ENCODE data around the gene LRRK1.

Gene LRRK1

DNA sequence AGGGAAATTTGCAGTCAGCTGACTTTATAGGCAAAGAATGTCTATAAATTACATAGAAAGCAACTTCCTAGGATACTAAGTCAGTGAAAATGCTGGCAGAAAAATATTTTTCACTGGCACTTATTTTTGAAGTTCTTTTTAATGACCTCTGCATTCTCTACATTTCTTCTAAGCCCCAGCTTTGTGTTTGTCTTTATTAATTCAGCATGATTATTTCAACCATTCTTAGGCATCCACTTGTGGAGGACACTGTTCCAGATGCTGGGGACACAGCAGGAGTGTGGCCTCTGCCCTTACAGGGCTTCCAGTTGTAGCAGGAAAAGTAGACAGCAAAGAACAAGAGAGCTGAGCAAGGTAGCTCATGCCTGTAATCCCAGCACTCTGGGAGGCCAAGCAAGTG is 15.0 kb downstream of the LRRK1 start:
- Mint-ChIP-seq H3K36me3 (ENCODE audit: low read depth) (no peaks in the 10 kb centered on the region), H3K27me3 (ENCODE audit: low read depth) (peaks cover 8% of the 10 kb centered on the region), H3K4me1 (peaks cover 7% of the 10 kb centered on the region), H3K4me3 (no peak overlapping the region), H3K9me3 (no peaks in the 10 kb centered on the region), H3K27ac (no peak overlapping the region)
- TF ChIP-seq, protein P1, sequence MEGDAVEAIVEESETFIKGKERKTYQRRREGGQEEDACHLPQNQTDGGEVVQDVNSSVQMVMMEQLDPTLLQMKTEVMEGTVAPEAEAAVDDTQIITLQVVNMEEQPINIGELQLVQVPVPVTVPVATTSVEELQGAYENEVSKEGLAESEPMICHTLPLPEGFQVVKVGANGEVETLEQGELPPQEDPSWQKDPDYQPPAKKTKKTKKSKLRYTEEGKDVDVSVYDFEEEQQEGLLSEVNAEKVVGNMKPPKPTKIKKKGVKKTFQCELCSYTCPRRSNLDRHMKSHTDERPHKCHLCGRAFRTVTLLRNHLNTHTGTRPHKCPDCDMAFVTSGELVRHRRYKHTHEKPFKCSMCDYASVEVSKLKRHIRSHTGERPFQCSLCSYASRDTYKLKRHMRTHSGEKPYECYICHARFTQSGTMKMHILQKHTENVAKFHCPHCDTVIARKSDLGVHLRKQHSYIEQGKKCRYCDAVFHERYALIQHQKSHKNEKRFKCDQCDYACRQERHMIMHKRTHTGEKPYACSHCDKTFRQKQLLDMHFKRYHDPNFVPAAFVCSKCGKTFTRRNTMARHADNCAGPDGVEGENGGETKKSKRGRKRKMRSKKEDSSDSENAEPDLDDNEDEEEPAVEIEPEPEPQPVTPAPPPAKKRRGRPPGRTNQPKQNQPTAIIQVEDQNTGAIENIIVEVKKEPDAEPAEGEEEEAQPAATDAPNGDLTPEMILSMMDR (IDR thresholded peaks at IDR 0.05; ENCODE audit: unreplicated experiment in 3 of 3), result no peak

DNA sequence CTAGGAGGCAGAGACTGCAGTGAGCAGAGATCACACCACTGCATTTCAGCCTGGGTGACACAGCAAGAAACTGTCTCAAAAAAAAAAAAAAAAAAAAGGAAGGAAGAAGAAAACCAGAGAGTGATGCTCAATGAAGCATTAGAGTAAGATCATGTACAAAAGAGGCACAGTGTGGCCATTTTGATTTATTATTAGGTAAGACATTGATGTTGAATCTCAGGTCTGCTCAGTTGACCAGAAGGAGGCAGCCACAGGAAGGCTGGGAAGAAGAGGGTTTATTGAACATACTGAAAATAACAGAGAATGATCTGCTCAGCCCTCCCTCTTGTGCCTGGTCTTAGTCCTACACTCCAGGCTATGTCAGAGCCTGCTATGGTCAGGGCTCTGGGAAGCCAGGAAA is 15.6 kb downstream of the LRRK1 start:
- Mint-ChIP-seq H3K27ac (no peak overlapping the region), H3K4me1 (peaks cover 1% of the 10 kb centered on the region), H3K36me3 (ENCODE audit: low read depth) (no peaks in the 10 kb centered on the region), H3K4me3 (no peak overlapping the region), H3K9me3 (no peaks in the 10 kb centered on the region), H3K27me3 (ENCODE audit: low read depth) (peaks cover 7% of the 10 kb centered on the region)
- TF ChIP-seq, protein P1 (IDR thresholded peaks at IDR 0.05; ENCODE audit: unreplicated experiment in 3 of 3), result no peak

DNA sequence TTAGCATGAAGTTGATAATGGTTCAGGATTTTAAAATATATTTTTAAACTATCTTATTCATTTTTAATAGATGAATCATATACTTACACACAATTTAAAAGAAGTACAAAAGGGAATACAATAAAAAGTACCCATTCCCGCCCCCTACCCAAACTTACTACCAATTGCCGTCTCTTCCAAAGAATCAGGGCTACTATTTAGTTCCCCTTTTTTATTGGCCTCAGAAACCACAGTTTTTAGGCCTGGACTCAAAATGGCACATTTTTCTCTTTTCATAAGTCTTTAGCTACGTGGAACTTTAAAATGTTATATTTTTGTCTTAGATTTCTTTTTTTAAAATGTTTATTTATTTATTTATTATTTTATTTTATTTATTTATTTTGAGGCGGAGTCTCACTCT is 18.0 kb downstream of the LRRK1 start:
- Mint-ChIP-seq H3K27ac (no peak overlapping the region), H3K27me3 (ENCODE audit: low read depth) (peaks cover 7% of the 10 kb centered on the region), H3K9me3 (no peaks in the 10 kb centered on the region), H3K4me3 (no peak overlapping the region), H3K4me1 (no peaks in the 10 kb centered on the region), H3K36me3 (ENCODE audit: low read depth) (no peaks in the 10 kb centered on the region)
- TF ChIP-seq, protein P1 (IDR thresholded peaks at IDR 0.05; ENCODE audit: unreplicated experiment in 3 of 3), result no peak

DNA sequence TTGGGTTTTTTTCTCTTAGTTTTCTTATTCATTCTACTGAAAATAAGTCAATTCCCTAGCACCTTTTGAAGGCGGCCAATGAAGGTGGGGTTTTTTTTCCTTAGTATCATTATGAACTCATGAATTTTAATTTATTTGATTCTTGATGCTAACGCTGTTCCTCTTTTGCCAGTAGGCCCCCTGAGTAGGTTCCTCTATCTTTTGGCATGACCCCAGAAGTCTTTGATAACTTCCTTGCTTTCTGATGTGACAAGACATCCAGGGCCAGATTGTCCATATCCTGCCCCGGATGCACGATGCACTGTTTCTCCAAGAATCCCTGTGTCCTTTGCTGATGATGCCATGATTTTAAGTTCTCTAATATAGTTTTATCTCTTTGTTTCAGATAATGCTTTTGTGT is 20.6 kb downstream of the LRRK1 start:
- H3K4me3 Mint-ChIP-seq, result no peak overlapping the region
- no peaks in the 10 kb centered on the region for H3K9me3 Mint-ChIP-seq
- TF ChIP-seq, protein P1 (IDR thresholded peaks at IDR 0.05; ENCODE audit: unreplicated experiment in 3 of 3), result no peak
- H3K27me3 Mint-ChIP-seq (ENCODE audit: low read depth), result peaks cover 5% of the 10 kb centered on the region
- no peak overlapping the region for H3K27ac Mint-ChIP-seq
- no peaks in the 10 kb centered on the region for H3K36me3 Mint-ChIP-seq (ENCODE audit: low read depth)
- H3K4me1 Mint-ChIP-seq, result peaks cover 7% of the 10 kb centered on the region

- Mint-ChIP-seq H3K9me3 (no peaks in the 10 kb centered on the region), H3K36me3 (ENCODE audit: low read depth) (no peaks in the 10 kb centered on the region), H3K4me3 (no peak overlapping the region), H3K27me3 (ENCODE audit: low read depth) (peaks cover 4% of the 10 kb centered on the region), H3K27ac (no peak overlapping the region), H3K4me1 (peaks cover 10% of the 10 kb centered on the region)
- TF ChIP-seq, protein P1 (IDR thresholded peaks at IDR 0.05; ENCODE audit: unreplicated experiment in 3 of 3), result no peak
Measured at GRCh38 chr15:100940767-100941379, 21.7 kb downstream of the LRRK1 start.

- Mint-ChIP-seq H3K9me3 (no peaks in the 10 kb centered on the region), H3K4me3 (no peak overlapping the region)
Measured at GRCh38 chr15:100941536-100941935, 22.4 kb downstream of the LRRK1 start.

More at GRCh38 chr15:100941536-100941935, 22.4 kb downstream of the LRRK1 start:
- Mint-ChIP-seq H3K4me1 (peaks cover 10% of the 10 kb centered on the region), H3K27me3 (ENCODE audit: low read depth) (no peaks in the 10 kb centered on the region), H3K36me3 (ENCODE audit: low read depth) (no peaks in the 10 kb centered on the region), H3K27ac (no peak overlapping the region)
- TF ChIP-seq, protein P1 (IDR thresholded peaks at IDR 0.05; ENCODE audit: unreplicated experiment in 3 of 3), result no peak
